ENCODE results near the gene MPC1.
"Not testable (repeated sequence)": the region's sequence is repeated elsewhere in the genome, so short reads cannot be mapped to it uniquely, and the experiment has no call there.

DNA sequence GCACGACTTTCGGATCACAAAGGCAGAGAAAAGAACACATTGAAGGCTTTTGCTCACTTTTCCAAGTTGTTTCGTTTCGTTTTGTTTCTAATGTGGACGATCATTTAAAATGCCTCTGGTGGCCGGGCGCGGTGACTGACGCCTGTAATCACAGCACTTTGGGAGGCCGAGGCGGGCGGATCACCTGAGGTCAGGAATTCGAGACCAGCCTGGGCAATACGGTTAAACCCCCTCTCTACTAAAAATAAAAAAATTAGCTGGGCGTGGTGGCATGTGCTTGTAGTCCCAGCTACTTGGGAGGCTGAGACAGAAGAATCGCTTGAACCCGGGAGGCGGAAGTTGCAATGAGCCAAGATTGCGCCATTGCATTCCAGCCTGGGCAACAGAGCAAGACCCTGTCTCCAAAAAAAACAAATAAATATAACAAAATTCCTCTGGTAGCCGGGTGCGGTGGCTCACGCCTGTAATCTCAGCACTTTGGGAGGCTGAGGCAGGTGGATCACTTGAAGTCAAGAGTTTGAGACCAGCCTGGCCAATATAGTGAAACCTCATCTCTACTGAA, 1.1 kb upstream of the MPC1 start:
- not testable (repeated sequence) for TF ChIP-seq SMC3 (conservative IDR thresholded peaks at IDR 0.05; ENCODE audit: poor library complexity); TAF1 (IDR thresholded peaks at IDR 0.05; ENCODE audit: low read depth); EZH2 (IDR thresholded peaks at IDR 0.05; ENCODE audit: borderline replicate concordance, insufficient read depth, low read length, poor library complexity, severe bottlenecking); MXI1 (conservative IDR thresholded peaks at IDR 0.05; ENCODE audit: poor library complexity, severe bottlenecking); POLR2AphosphoS5 (IDR thresholded peaks at IDR 0.05)
- TF ChIP-seq, protein P1, sequence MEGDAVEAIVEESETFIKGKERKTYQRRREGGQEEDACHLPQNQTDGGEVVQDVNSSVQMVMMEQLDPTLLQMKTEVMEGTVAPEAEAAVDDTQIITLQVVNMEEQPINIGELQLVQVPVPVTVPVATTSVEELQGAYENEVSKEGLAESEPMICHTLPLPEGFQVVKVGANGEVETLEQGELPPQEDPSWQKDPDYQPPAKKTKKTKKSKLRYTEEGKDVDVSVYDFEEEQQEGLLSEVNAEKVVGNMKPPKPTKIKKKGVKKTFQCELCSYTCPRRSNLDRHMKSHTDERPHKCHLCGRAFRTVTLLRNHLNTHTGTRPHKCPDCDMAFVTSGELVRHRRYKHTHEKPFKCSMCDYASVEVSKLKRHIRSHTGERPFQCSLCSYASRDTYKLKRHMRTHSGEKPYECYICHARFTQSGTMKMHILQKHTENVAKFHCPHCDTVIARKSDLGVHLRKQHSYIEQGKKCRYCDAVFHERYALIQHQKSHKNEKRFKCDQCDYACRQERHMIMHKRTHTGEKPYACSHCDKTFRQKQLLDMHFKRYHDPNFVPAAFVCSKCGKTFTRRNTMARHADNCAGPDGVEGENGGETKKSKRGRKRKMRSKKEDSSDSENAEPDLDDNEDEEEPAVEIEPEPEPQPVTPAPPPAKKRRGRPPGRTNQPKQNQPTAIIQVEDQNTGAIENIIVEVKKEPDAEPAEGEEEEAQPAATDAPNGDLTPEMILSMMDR (IDR thresholded peaks at IDR 0.05; ENCODE audit: poor library complexity, severe bottlenecking): not testable (repeated sequence)
- TF ChIP-seq, protein P2, sequence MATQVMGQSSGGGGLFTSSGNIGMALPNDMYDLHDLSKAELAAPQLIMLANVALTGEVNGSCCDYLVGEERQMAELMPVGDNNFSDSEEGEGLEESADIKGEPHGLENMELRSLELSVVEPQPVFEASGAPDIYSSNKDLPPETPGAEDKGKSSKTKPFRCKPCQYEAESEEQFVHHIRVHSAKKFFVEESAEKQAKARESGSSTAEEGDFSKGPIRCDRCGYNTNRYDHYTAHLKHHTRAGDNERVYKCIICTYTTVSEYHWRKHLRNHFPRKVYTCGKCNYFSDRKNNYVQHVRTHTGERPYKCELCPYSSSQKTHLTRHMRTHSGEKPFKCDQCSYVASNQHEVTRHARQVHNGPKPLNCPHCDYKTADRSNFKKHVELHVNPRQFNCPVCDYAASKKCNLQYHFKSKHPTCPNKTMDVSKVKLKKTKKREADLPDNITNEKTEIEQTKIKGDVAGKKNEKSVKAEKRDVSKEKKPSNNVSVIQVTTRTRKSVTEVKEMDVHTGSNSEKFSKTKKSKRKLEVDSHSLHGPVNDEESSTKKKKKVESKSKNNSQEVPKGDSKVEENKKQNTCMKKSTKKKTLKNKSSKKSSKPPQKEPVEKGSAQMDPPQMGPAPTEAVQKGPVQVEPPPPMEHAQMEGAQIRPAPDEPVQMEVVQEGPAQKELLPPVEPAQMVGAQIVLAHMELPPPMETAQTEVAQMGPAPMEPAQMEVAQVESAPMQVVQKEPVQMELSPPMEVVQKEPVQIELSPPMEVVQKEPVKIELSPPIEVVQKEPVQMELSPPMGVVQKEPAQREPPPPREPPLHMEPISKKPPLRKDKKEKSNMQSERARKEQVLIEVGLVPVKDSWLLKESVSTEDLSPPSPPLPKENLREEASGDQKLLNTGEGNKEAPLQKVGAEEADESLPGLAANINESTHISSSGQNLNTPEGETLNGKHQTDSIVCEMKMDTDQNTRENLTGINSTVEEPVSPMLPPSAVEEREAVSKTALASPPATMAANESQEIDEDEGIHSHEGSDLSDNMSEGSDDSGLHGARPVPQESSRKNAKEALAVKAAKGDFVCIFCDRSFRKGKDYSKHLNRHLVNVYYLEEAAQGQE (IDR thresholded peaks at IDR 0.05; ENCODE audit: borderline replicate concordance): not testable (repeated sequence)
